WTC11 (cell line): Measurements from ENCODE around the gene SCAF8. TPM values are rescaled to one million over a fixed set of nuclear protein-coding genes. Genes with fewer than 3 reads are reported as not detected.
A peak's percentile ranks its signal among the peaks of the same experiment; 100 is the strongest.

ENCODE experiments used
- ATAC-seq: fragments of 200-7000 bp; cut with Tn5 transposase; 2 replicates; pipeline ENCODE4 v1.10.0; 2021; ENCODE audit warnings: mild to moderate bottlenecking, moderate library complexity
- CTCF ChIA-PET: fragments of 300-600 bp; sonication (Branson Sonifier 250); formaldehyde crosslinking; loops from one replicate; lab custom pipeline; 2021; ENCODE audit warnings: antibody characterized with exemption; lab: Charles Lee
- POLR2A ChIA-PET: fragments of 350-600 bp; sonication (Branson Sonifier 250); formaldehyde crosslinking; loops from one replicate; lab custom pipeline; 2021; ENCODE audit warnings: antibody characterized with exemption; lab: Charles Lee
- DNase-seq: peaks from one replicate; pipeline ENCODE4 v3.0.0; 2021; ENCODE audit warnings: low spot score
- H3K27ac Mint-ChIP-seq: 2 replicates; pipeline ENCODE4 v1.8.0; 2021; ENCODE audit warnings: mixed read lengths
- H3K27me3 Mint-ChIP-seq: 2 replicates; pipeline ENCODE4 v1.8.0; 2021; ENCODE audit warnings: low read depth, mild to moderate bottlenecking, moderate library complexity, mixed read lengths
- H3K36me3 Mint-ChIP-seq: 2 replicates; pipeline ENCODE4 v1.8.0; 2021; ENCODE audit warnings: mixed read lengths
- H3K4me1 Mint-ChIP-seq: 2 replicates; pipeline ENCODE4 v1.8.0; 2022; ENCODE audit warnings: mixed read lengths
- H3K4me3 Mint-ChIP-seq: 2 replicates; pipeline ENCODE4 v1.8.0; 2021; ENCODE audit warnings: mild to moderate bottlenecking, moderate library complexity, mixed read lengths
- H3K9me3 Mint-ChIP-seq: 2 replicates; pipeline ENCODE4 v1.8.0; 2021; ENCODE audit warnings: mixed read lengths
- AR ChIP-seq: fragments of 250-450 bp; sonication (Bioruptor Pico); IDR thresholded peaks from 2 replicates; pipeline ENCODE4 v1.9.0; 2021; ENCODE audit warnings: mild to moderate bottlenecking
- ATF1 ChIP-seq: sonication (generic); formaldehyde crosslinking; IDR thresholded peaks from 2 replicates; pipeline ENCODE4 v1.8.1; 2023; ENCODE audit warnings: mild to moderate bottlenecking, moderate library complexity, missing genetic modification reagents
- ATF3 ChIP-seq: sonication (generic); formaldehyde crosslinking; conservative IDR thresholded peaks from 2 replicates; pipeline ENCODE4 v1.8.1; 2022; ENCODE audit warnings: mild to moderate bottlenecking, missing genetic modification reagents
- CDX4 ChIP-seq: fragments of 250-450 bp; sonication (Bioruptor Pico); IDR thresholded peaks from 2 replicates; pipeline ENCODE4 v1.9.0; 2021; ENCODE audit warnings: moderate library complexity, mild to moderate bottlenecking, inconsistent platforms, borderline replicate concordance
- E2F1 ChIP-seq: sonication (generic); formaldehyde crosslinking; IDR thresholded peaks from 2 replicates; pipeline ENCODE4 v1.8.0; 2022; ENCODE audit warnings: mild to moderate bottlenecking, missing genetic modification reagents
- ESRRA ChIP-seq: sonication (generic); formaldehyde crosslinking; IDR thresholded peaks from 2 replicates; pipeline ENCODE4 v1.8.1; 2022; ENCODE audit warnings: mild to moderate bottlenecking, missing genetic modification reagents, borderline replicate concordance
- FOXP1 ChIP-seq: sonication (generic); formaldehyde crosslinking; IDR thresholded peaks from 2 replicates; pipeline ENCODE4 v1.8.0; 2022; ENCODE audit warnings: missing genetic modification reagents, mild to moderate bottlenecking, moderate library complexity, borderline replicate concordance
- NR1H2 ChIP-seq: sonication (generic); formaldehyde crosslinking; IDR thresholded peaks from 2 replicates; pipeline ENCODE4 v1.9.0; 2021; ENCODE audit warnings: mild to moderate bottlenecking, moderate library complexity, missing genetic modification reagents
- PRRX2 ChIP-seq: fragments of 250-450 bp; sonication (Bioruptor Pico); IDR thresholded peaks from 2 replicates; pipeline ENCODE4 v1.8.0; 2021; ENCODE audit warnings: mild to moderate bottlenecking
- SMAD3 ChIP-seq: sonication (generic); formaldehyde crosslinking; IDR thresholded peaks from 2 replicates; pipeline ENCODE4 v1.8.0; 2022; ENCODE audit warnings: missing genetic modification reagents, mild to moderate bottlenecking, borderline replicate concordance
- TCF7 ChIP-seq: sonication (generic); formaldehyde crosslinking; IDR thresholded peaks from 2 replicates; pipeline ENCODE4 v1.8.0; 2022; ENCODE audit warnings: mild to moderate bottlenecking, low read depth, missing genetic modification reagents, moderate library complexity
- TEAD1 ChIP-seq: sonication (generic); formaldehyde crosslinking; IDR thresholded peaks from 2 replicates; pipeline ENCODE4 v1.8.0; 2022; ENCODE audit warnings: mild to moderate bottlenecking, missing genetic modification reagents
- TP53 ChIP-seq: sonication (generic); formaldehyde crosslinking; IDR thresholded peaks from 2 replicates; pipeline ENCODE4 v1.8.1; 2023; ENCODE audit warnings: mild to moderate bottlenecking, missing genetic modification reagents
- ZNF263 ChIP-seq: sonication (generic); formaldehyde crosslinking; IDR thresholded peaks from 2 replicates; pipeline ENCODE4 v1.8.1; 2022; ENCODE audit warnings: low read depth, mild to moderate bottlenecking, moderate library complexity, missing genetic modification reagents
- ZNF317 ChIP-seq: sonication (generic); formaldehyde crosslinking; IDR thresholded peaks from 2 replicates; pipeline ENCODE4 v1.8.1; 2023; ENCODE audit warnings: low read depth, mild to moderate bottlenecking, moderate library complexity, missing genetic modification reagents, borderline replicate concordance
- ZNF396 ChIP-seq: fragments of 250-450 bp; sonication (Bioruptor Pico); IDR thresholded peaks from 2 replicates; pipeline ENCODE4 v1.8.0; 2021; ENCODE audit warnings: mild to moderate bottlenecking, moderate library complexity, borderline replicate concordance
- ZNF416 ChIP-seq: fragments of 250-450 bp; sonication (Bioruptor Pico); IDR thresholded peaks from 2 replicates; pipeline ENCODE4 v1.9.0; 2021; ENCODE audit warnings: mild to moderate bottlenecking, inconsistent platforms
- ZNF425 ChIP-seq: fragments of 250-450 bp; sonication (Bioruptor Pico); conservative IDR thresholded peaks from 2 replicates; pipeline ENCODE4 v1.9.0; 2021; ENCODE audit warnings: mild to moderate bottlenecking
- ZNF512 ChIP-seq: sonication (generic); formaldehyde crosslinking; IDR thresholded peaks from 2 replicates; pipeline ENCODE4 v1.8.1; 2022; ENCODE audit warnings: missing genetic modification reagents, borderline replicate concordance
- ZSCAN18 ChIP-seq: fragments of 250-450 bp; sonication (Bioruptor Pico); IDR thresholded peaks from 2 replicates; pipeline ENCODE4 v2.1.2; 2022; ENCODE audit warnings: mild to moderate bottlenecking, moderate library complexity
- total RNA-seq: library from RNA; stranded (reverse); gene quantifications from 3 replicates; pipeline ENCODE4 v1.2.3, GENCODE V29; 2021

Gene SCAF8
- total RNA-seq, 1 experiment from 2014 or later, result 40.7 TPM

GRCh38 chr6:154757352-154758050, 24.3 kb downstream of the SCAF8 start:
- no peak for TF ChIP-seq ZNF416 (CRISPR knock-in tag)
- TF ChIP-seq ZSCAN18 (CRISPR knock-in tag), result no peak
- no peak for TF ChIP-seq ZNF263 (CRISPR knock-in tag)
- no peak for TF ChIP-seq ESRRA (CRISPR knock-in tag)
- no peak for TF ChIP-seq ATF3 (CRISPR knock-in tag)
- TF ChIP-seq ZNF512 (CRISPR knock-in tag), result no peak
- no peak for TF ChIP-seq NR1H2
- no peak for TF ChIP-seq TCF7 (CRISPR knock-in tag)
- no peak for TF ChIP-seq TEAD1 (CRISPR knock-in tag)
- no peak for TF ChIP-seq E2F1 (CRISPR knock-in tag)
- TF ChIP-seq SMAD3, result no peak
- no peak for TF ChIP-seq ZNF317 (CRISPR knock-in tag)
- no peak for TF ChIP-seq AR (CRISPR knock-in tag)
- TF ChIP-seq CDX4, result no peak
- TF ChIP-seq TP53, result no peak
- DNase-seq (no peak), ATAC-seq (no peak)
- H3K36me3 Mint-ChIP-seq, result peaks cover 3% of the 10 kb centered on the region
- no peaks in the 10 kb centered on the region for H3K27me3 Mint-ChIP-seq
- ChIA-PET POLR2A (no interaction called here), CTCF (interaction anchor here (1.6 kb wide), 1 partner anchor 111 kb away, joined by 4 read pairs; no protein-coding TSS in a partner anchor)
- H3K4me3 Mint-ChIP-seq, result no peak overlapping the region
- H3K27ac Mint-ChIP-seq, result peak overlapping the region; percentile 19; the same call in 1 of the 2 replicates
- no peaks in the 10 kb centered on the region for H3K9me3 Mint-ChIP-seq
- H3K4me1 Mint-ChIP-seq, result peaks cover 44% of the 10 kb centered on the region

- no peak for DNase-seq
- peak overlapping the region; percentile 66; the same call in 1 of the 2 replicates for H3K27ac Mint-ChIP-seq
- no peak overlapping the region for H3K4me3 Mint-ChIP-seq
- no peak for ATAC-seq
- CTCF ChIA-PET, result no interaction called here
- H3K36me3 Mint-ChIP-seq, result peaks cover 3% of the 10 kb centered on the region
- H3K4me1 Mint-ChIP-seq, result peaks cover 48% of the 10 kb centered on the region
- H3K27me3 Mint-ChIP-seq, result no peaks in the 10 kb centered on the region
- no peaks in the 10 kb centered on the region for H3K9me3 Mint-ChIP-seq
- POLR2A ChIA-PET, result no interaction called here
- no peak for TF ChIP-seq ESRRA (CRISPR knock-in tag)
- no peak for TF ChIP-seq ZNF396
- TF ChIP-seq FOXP1 (CRISPR knock-in tag), result no peak
- TF ChIP-seq ZNF425 (CRISPR knock-in tag), result no peak
- no peak for TF ChIP-seq PRRX2 (CRISPR knock-in tag)
- TF ChIP-seq ATF1 (CRISPR knock-in tag), result no peak
- no peak for TF ChIP-seq ATF3 (CRISPR knock-in tag)
Measured at GRCh38 chr6:154758125-154758524, 24.9 kb downstream of the SCAF8 start.
